CD4-positive, alpha-beta memory T cell (primary cell): Measurements from ENCODE around the gene TSHZ3. TPM values are rescaled to one million over a fixed set of nuclear protein-coding genes. Genes with fewer than 3 reads are reported as not detected.

Experiments used
- CTCF ChIA-PET: fragments of 350-600 bp; sonication (Branson Sonifier 250); formaldehyde crosslinking; loops from one replicate; lab custom pipeline; 2021; ENCODE audit warnings: inconsistent platforms; ENCODE audit not compliant: partially characterized antibody; lab: Charles Lee
- POLR2A ChIA-PET: fragments of 350-600 bp; sonication (Branson Sonifier 250); formaldehyde crosslinking; loops from one replicate; lab custom pipeline; 2021; ENCODE audit not compliant: partially characterized antibody; lab: Charles Lee
- DNase-seq, 5 donors: peaks; one replicate each; pipeline versions ENCODE4 v3.0.0 to v3.0.0-alpha.2; 2020 to 2022; ENCODE audit warnings: mixed read lengths in 1 of 5
- H3K27ac ChIP-seq: one replicate; pipeline ENCODE4 v1.7.0; 2013; ENCODE audit warnings: low read depth, low read length
- H3K27me3 ChIP-seq: 2 replicates; pipeline ENCODE4 v1.7.0; 2013; ENCODE audit warnings: mild to moderate bottlenecking, low read length, moderate library complexity; ENCODE audit not compliant: insufficient read depth
- H3K36me3 ChIP-seq: 2 replicates; pipeline ENCODE4 v1.7.0; 2013; ENCODE audit warnings: mild to moderate bottlenecking, low read length, moderate library complexity; ENCODE audit not compliant: insufficient read depth
- H3K4me1 ChIP-seq: 2 replicates; pipeline ENCODE4 v1.7.0; 2013; ENCODE audit warnings: mild to moderate bottlenecking, low read length, moderate library complexity; ENCODE audit not compliant: insufficient read depth
- H3K4me3 ChIP-seq, 2 donors: one replicate each; pipeline ENCODE4 v1.7.0; 2013; ENCODE audit warnings: low read length in 2 of 2, mild to moderate bottlenecking in 1 of 2
- H3K9me3 ChIP-seq, 2 donors: one replicate each; pipeline ENCODE4 v1.7.0; 2013; ENCODE audit warnings: low read length in 2 of 2, control low read depth in 1 of 2; ENCODE audit not compliant: control insufficient read depth in 1 of 2
- H3K27ac Mint-ChIP-seq, 7 donors: one replicate each; pipeline ENCODE4 v1.8.0; 2020 to 2021; ENCODE audit warnings: mixed read lengths in 7 of 7, mild to moderate bottlenecking in 6 of 7, inconsistent platforms in 3 of 7, moderate library complexity in 3 of 7
- H3K27me3 Mint-ChIP-seq, 2 donors: one replicate each; pipeline ENCODE4 v1.8.0; 2020 to 2021; ENCODE audit warnings: mixed read lengths in 2 of 2
- H3K36me3 Mint-ChIP-seq, 2 donors: one replicate each; pipeline ENCODE4 v1.8.0; 2020 to 2021; ENCODE audit warnings: mixed read lengths in 2 of 2, inconsistent platforms in 1 of 2, mild to moderate bottlenecking in 1 of 2
- H3K4me1 Mint-ChIP-seq, 4 donors: one replicate each; pipeline ENCODE4 v1.8.0; 2020 to 2021; ENCODE audit warnings: mixed read lengths in 4 of 4, mild to moderate bottlenecking in 1 of 4
- H3K4me3 Mint-ChIP-seq, 8 donors: one replicate each; pipeline ENCODE4 v1.8.0; 2020 to 2021; ENCODE audit warnings: mixed read lengths in 8 of 8, mild to moderate bottlenecking in 7 of 8, moderate library complexity in 6 of 8, inconsistent platforms in 3 of 8
- H3K9me3 Mint-ChIP-seq, 8 donors: one replicate each; pipeline ENCODE4 v1.8.0; 2020 to 2021; ENCODE audit warnings: mixed read lengths in 8 of 8, mild to moderate bottlenecking in 5 of 8, inconsistent platforms in 3 of 8, moderate library complexity in 1 of 8
- intact Hi-C: fragments of 100-400 bp; cut with micrococcal nuclease; formaldehyde crosslinking; loops from one replicate; pipeline ENCODE4 v1.15.1; 2023
- polyA plus RNA-seq, 2 donors: library from polyadenylated mRNA; unstranded; fragments of 300-500 nt; fragmentation: Illumina TruSeq; gene quantifications; one replicate each; pipeline ENCODE4 v1.2.3, GENCODE V29; 2021
- total RNA-seq, 2 experiments: library from RNA; stranded (reverse); gene quantifications; one replicate each; pipeline ENCODE4 v1.2.3, GENCODE V29; 2021

TSHZ3 gene
- total and polyA plus RNA-seq, 4 experiments from 2014 or later = 0.24 to 0.57 (median 0.36) TPM

GRCh38 chr19:31346184-31347059, 2.8 kb downstream of the TSHZ3 start:
- Histone ChIP-seq H3K9me3 (no peaks in the 10 kb centered on the region), H3K27ac (no peak overlapping the region), H3K36me3 (no peaks in the 10 kb centered on the region), H3K4me1 (peaks cover 21% of the 10 kb centered on the region), H3K27me3 (peaks cover 29% of the 10 kb centered on the region), H3K4me3 (no peak overlapping the region)
- H3K4me3 Mint-ChIP-seq = peak overlapping the region in 1 of 8 donors; percentile 10
- H3K4me1 Mint-ChIP-seq = peaks cover 7 to 18% (median 15%) of the 10 kb centered on the region in 4 donors
- peaks cover 15 to 22% of the 10 kb centered on the region in 2 donors for H3K27me3 Mint-ChIP-seq
- H3K9me3 Mint-ChIP-seq = peaks cover 0 to 2% (median 0%) of the 10 kb centered on the region in 8 donors
- ChIA-PET POLR2A (interaction anchor here (1.8 kb wide), 1 partner anchor 8 kb away, joined by 6 read pairs; no protein-coding TSS in a partner anchor), CTCF (interaction anchor here (0.9 to 1.2 kb wide), 2 partner anchors 9 to 10 kb away, joined by 3 read pairs; no protein-coding TSS in a partner anchor)
- peaks cover 0 to 3% of the 10 kb centered on the region in 2 donors for H3K36me3 Mint-ChIP-seq
- intact Hi-C loops = no loop called here
- DNase-seq = no peak
- no peak overlapping the region for H3K27ac Mint-ChIP-seq

DNA sequence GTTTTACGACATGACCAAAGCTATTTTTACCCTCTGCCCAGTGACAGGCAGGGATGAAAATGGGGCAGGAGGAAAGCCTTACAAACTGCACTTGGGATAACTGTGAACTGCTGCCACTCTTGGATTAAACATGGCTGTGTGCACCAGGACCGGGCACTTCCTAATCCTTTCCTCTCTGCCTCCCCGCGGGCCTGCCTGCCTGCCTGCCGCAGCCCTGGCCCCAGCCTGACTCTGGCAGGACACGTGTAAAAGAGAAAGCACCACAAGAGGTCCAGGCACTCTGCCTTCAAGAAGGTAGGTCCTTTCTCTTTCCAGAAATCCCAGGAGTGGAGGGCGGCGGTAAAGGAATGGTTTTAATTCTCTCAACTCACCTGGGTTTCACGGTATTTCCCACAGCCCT, 4.8 kb downstream of the TSHZ3 start:
- no peak overlapping the region for H3K4me3 ChIP-seq
- H3K36me3 ChIP-seq = no peaks in the 10 kb centered on the region
- POLR2A ChIA-PET = no interaction called here
- H3K9me3 ChIP-seq = no peaks in the 10 kb centered on the region
- no peak overlapping the region for H3K27ac ChIP-seq
- H3K27me3 ChIP-seq = peaks cover 29% of the 10 kb centered on the region
- no peak overlapping the region for H3K4me3 Mint-ChIP-seq
- no peaks in the 10 kb centered on the region for H3K36me3 Mint-ChIP-seq
- peaks cover 21 to 37% (median 29%) of the 10 kb centered on the region in 4 donors for H3K4me1 Mint-ChIP-seq
- peaks cover 36% of the 10 kb centered on the region for H3K4me1 ChIP-seq
- peaks cover 15 to 21% of the 10 kb centered on the region in 2 donors for H3K27me3 Mint-ChIP-seq
- peaks cover 0 to 4% (median 0%) of the 10 kb centered on the region in 8 donors for H3K9me3 Mint-ChIP-seq
- no peak for DNase-seq
- no peak overlapping the region for H3K27ac Mint-ChIP-seq
- CTCF ChIA-PET = no interaction called here
- intact Hi-C loops = no loop called here

DNA sequence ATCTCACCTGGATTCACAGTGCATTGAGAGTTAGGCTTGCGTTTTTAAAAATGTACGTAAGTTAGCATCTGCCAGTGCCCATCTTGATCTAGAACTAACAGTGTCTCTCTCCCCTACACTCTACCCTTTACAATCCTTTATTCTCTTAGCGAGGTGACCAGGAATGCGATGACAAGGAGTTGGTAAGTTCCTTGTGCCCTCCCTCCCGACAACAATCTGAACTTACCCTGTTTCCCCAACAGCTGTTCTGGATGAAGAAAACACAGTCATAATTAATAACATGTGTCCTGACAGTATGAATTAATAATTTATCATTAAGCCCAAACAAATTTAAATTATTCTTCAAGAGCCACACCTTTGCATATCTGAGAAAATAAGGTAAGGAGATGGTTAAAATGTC, 6.3 kb downstream of the TSHZ3 start:
- Histone ChIP-seq H3K27ac (no peak overlapping the region), H3K4me1 (peaks cover 34% of the 10 kb centered on the region), H3K27me3 (peaks cover 27% of the 10 kb centered on the region), H3K9me3 (no peaks in the 10 kb centered on the region), H3K4me3 (no peak overlapping the region), H3K36me3 (no peaks in the 10 kb centered on the region)
- no peak overlapping the region for H3K27ac Mint-ChIP-seq
- H3K9me3 Mint-ChIP-seq = peaks cover 0 to 4% (median 0%) of the 10 kb centered on the region in 8 donors
- CTCF ChIA-PET = no interaction called here
- peaks cover 15 to 16% of the 10 kb centered on the region in 2 donors for H3K27me3 Mint-ChIP-seq
- POLR2A ChIA-PET = interaction anchor here (0.6 kb wide), 1 partner anchor 19 kb away, joined by 4 read pairs; no protein-coding TSS in a partner anchor
- peaks cover 20 to 42% (median 32%) of the 10 kb centered on the region in 4 donors for H3K4me1 Mint-ChIP-seq
- no peak for DNase-seq
- intact Hi-C loops = no loop called here
- no peak overlapping the region for H3K4me3 Mint-ChIP-seq
- no peaks in the 10 kb centered on the region for H3K36me3 Mint-ChIP-seq

DNA sequence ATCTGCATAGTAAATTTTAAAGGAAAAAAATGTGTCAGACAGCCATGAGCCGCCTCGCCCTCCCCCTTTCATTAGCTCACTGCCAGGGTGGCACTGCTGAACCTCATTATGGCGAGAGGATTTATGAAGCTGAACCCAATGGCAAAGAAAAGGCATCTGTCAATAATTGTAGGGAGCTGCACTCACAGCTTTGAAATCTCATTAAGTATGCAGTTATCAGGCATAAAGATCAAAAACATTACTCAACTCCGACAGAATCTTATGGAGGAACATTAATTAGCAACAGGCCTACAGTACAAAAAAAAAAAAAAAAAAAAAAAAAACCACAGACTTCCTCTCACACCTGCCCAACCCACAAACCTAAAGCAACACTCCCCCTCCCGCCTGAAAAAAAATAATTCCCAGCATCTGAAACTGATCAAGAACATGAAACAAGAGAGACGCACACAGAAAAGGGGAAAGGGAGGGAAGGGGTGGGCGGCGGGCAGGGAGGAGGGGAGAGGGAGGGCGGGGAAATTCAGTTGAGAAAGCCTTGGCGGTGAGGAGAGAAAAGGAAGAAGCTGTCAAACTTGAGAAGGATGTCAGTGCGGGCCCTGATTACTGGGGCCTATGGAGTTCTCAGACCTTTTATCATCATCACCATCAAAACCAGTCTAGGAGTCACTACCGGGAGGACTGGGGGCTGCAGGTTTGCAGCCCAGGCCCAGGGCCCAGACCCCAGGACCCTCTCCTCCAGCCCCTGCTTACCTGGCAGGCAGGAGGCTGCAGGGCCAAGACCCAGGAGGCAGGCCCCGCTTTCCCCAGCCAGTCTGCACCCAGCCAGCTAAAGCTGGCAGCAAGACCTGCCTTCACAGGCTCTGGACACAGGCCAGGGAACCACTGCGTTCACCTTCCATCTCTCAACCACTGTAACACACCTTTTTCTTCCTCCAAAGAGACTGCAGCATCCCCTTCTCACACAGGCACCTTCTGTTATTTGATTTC, 8.9 kb downstream of the TSHZ3 start:
- DNase-seq = peak; percentile 68 to 79 (median 69)
- H3K27ac ChIP-seq = no peak overlapping the region
- H3K9me3 ChIP-seq = no peaks in the 10 kb centered on the region
- POLR2A ChIA-PET = interaction anchor here (0.7 to 2.4 kb wide), 4 partner anchors 10 to 126 kb away, joined by 3 to 13 read pairs (median 6); no protein-coding TSS in a partner anchor
- intact Hi-C loops = loop anchor here (1.0 kb wide), 2 partner anchors 9 to 126 kb away; partner anchors contain the start of gene TSHZ3
- Mint-ChIP-seq H3K9me3 (peaks cover 0 to 4% (median 0%) of the 10 kb centered on the region in 8 donors), H3K4me1 (peaks cover 20 to 40% (median 31%) of the 10 kb centered on the region in 4 donors), H3K4me3 (peak overlapping the region; percentile 66 to 93 (median 76)), H3K27me3 (peaks cover 7 to 10% of the 10 kb centered on the region in 2 donors), H3K36me3 (no peaks in the 10 kb centered on the region), H3K27ac (peak overlapping the region; percentile 42 to 98 (median 82))
- peaks cover 30% of the 10 kb centered on the region for H3K4me1 ChIP-seq
- peak overlapping the region in 1 of 2 donors; percentile 20 for H3K4me3 ChIP-seq
- H3K36me3 ChIP-seq = no peaks in the 10 kb centered on the region
- peaks cover 6% of the 10 kb centered on the region for H3K27me3 ChIP-seq
- CTCF ChIA-PET = interaction anchor here (0.7 to 1.8 kb wide), 5 partner anchors 12 to 286 kb away, joined by 3 to 4 read pairs (median 3); no protein-coding TSS in a partner anchor

- ChIA-PET CTCF (interaction anchor here (0.7 to 1.2 kb wide), 4 partner anchors 9 to 285 kb away, joined by 3 to 4 read pairs (median 3); no protein-coding TSS in a partner anchor), POLR2A (interaction anchor here (0.7 to 2.4 kb wide), 4 partner anchors 11 to 125 kb away, joined by 3 to 13 read pairs (median 6); no protein-coding TSS in a partner anchor)
- peaks cover 30% of the 10 kb centered on the region for H3K4me1 ChIP-seq
- no peak overlapping the region for H3K4me3 ChIP-seq
- Mint-ChIP-seq H3K4me1 (peaks cover 20 to 40% (median 31%) of the 10 kb centered on the region in 4 donors), H3K27me3 (peaks cover 4 to 6% of the 10 kb centered on the region in 2 donors), H3K4me3 (peak overlapping the region; percentile 21 to 93 (median 66)), H3K9me3 (peaks cover 0 to 4% (median 0%) of the 10 kb centered on the region in 8 donors), H3K27ac (peak overlapping the region in 4 of 7 donors; percentile 47 to 83 (median 64)), H3K36me3 (no peaks in the 10 kb centered on the region)
- no peaks in the 10 kb centered on the region for H3K36me3 ChIP-seq
- intact Hi-C loops = no loop called here
- no peak for DNase-seq
- no peaks in the 10 kb centered on the region for H3K9me3 ChIP-seq
- H3K27ac ChIP-seq = no peak overlapping the region
- H3K27me3 ChIP-seq = peaks cover 4% of the 10 kb centered on the region
Observed at GRCh38 chr19:31339411-31339810, 9.8 kb downstream of the TSHZ3 start.

DNA sequence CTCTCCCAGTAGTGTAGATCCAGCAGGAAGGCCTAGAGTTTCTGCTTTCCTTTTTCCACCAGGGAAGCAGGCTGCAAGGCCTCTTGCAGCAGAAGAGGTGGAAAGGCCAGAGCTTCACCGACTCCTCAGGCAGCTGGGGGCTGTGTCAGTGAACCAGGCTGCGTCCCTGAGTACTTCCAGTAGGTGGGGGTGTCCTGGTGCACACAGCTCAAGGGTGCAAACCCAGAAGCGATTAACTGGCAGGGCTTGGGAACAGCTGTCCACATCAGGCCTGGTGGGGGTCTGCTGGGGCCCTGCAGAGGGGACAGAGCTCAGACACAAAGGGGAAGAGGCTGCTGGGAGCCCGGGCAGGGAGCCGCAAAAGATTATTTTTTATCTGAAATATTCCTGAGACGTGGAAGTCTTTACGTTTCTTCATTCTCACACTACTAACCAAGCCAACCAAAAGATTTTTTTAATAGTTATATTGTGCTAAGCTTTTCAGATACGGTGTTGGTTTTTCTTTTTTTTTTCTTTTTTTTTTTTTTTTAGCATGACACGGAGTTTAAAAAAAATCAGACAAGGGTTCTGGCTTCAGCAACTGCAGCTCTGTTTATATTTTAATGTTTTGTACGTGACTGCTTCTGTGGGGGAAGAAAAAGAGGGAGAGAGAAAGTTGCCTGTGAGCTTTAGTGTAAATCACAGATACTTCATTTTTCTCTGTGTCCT, 11.0 kb downstream of the TSHZ3 start:
- Histone ChIP-seq H3K36me3 (no peaks in the 10 kb centered on the region), H3K27me3 (no peaks in the 10 kb centered on the region), H3K27ac (no peak overlapping the region), H3K4me3 (no peak overlapping the region), H3K9me3 (no peaks in the 10 kb centered on the region), H3K4me1 (peaks cover 30% of the 10 kb centered on the region)
- H3K27ac Mint-ChIP-seq = peak overlapping the region in 2 of 7 donors; percentile 15 to 81
- DNase-seq = peak in 1 of 5 donors; percentile 44
- ChIA-PET CTCF (interaction anchor here (0.7 to 1.6 kb wide), 6 partner anchors 8 to 284 kb away, joined by 3 to 7 read pairs (median 4); no protein-coding TSS in a partner anchor), POLR2A (interaction anchor here (1.4 kb wide), 1 partner anchor 8 kb away, joined by 6 read pairs; no protein-coding TSS in a partner anchor)
- H3K4me1 Mint-ChIP-seq = peaks cover 20 to 40% (median 31%) of the 10 kb centered on the region in 4 donors
- peaks cover 0 to 4% (median 0%) of the 10 kb centered on the region in 8 donors for H3K9me3 Mint-ChIP-seq
- peaks cover 1 to 4% of the 10 kb centered on the region in 2 donors for H3K27me3 Mint-ChIP-seq
- peak overlapping the region in 3 of 8 donors; percentile 18 to 64 (median 37) for H3K4me3 Mint-ChIP-seq
- no peaks in the 10 kb centered on the region for H3K36me3 Mint-ChIP-seq
- intact Hi-C loops = no loop called here
